NB4 (cell line): ENCODE results near the gene OGDHL.

ENCODE experiments used
- CTCF ChIP-seq: IDR thresholded peaks from one replicate; pipeline ENCODE4 v1.5.1; 2012; ENCODE audit warnings: low read depth, low read length
- MAX ChIP-seq: IDR thresholded peaks from 2 replicates; pipeline ENCODE4 v1.6.1; 2011; ENCODE audit warnings: low read depth, low read length
- POLR2A ChIP-seq: IDR thresholded peaks from 2 replicates; pipeline ENCODE4 v1.6.1; 2011; ENCODE audit warnings: mild to moderate bottlenecking; ENCODE audit not compliant: insufficient read length; ENCODE audit errors: extremely low read depth

GRCh38 chr10:49700997-49701396, 61.1 kb downstream of the OGDHL start:
- TF ChIP-seq POLR2A (no peak), CTCF (no peak), MAX (no peak)
